ENCODE data around the gene PORCN.
"Not testable (repeated sequence)": the region's sequence is repeated elsewhere in the genome, so short reads cannot be mapped to it uniquely, and the experiment has no call there.

Gene PORCN

GRCh38 chrX:48548871-48549270, 40.1 kb downstream of the PORCN start:
- no peak for DNase-seq

- DNase-seq, result not testable (repeated sequence)
Measured at GRCh38 chrX:48555731-48556325, 47.0 kb downstream of the PORCN start.

- peak; percentile 53 for DNase-seq
Measured at GRCh38 chrX:48558271-48558670, 49.5 kb downstream of the PORCN start.

- DNase-seq, result no peak
Measured at GRCh38 chrX:48559636-48560035, 50.8 kb downstream of the PORCN start.

GRCh38 chrX:48560056-48560455, 51.3 kb downstream of the PORCN start:
- no peak for DNase-seq

GRCh38 chrX:48560681-48561080, 51.9 kb downstream of the PORCN start:
- DNase-seq, result no peak

GRCh38 chrX:48569958-48570357, 61.2 kb downstream of the PORCN start:
- no peak for DNase-seq

Measured in 8988T (cell line).